Measurements from ENCODE around the gene IVL.

IVL gene

DNA sequence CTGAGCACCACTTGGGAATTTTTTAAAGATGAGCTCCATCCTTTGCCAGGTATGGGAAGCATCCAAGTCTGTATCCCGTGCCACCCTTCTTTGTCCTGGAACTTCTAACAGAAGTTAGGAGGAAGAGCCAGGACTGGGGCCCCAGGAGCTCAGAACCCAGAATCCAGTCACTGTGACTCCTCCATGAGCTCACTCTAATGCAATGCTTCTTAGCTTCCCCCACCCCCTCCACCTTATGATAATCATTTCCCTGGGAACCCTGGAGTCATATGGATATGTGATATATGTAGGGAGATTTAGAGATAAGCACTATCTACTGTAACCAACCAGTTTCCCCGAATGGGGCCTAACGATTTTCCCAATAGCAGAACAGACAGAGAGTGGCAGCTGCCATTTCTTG, 37.9 kb downstream of the IVL start:
- no peak for DNase-seq (ENCODE audit: extremely low read depth in 1 of 2, low read depth in 1 of 2)

DNA sequence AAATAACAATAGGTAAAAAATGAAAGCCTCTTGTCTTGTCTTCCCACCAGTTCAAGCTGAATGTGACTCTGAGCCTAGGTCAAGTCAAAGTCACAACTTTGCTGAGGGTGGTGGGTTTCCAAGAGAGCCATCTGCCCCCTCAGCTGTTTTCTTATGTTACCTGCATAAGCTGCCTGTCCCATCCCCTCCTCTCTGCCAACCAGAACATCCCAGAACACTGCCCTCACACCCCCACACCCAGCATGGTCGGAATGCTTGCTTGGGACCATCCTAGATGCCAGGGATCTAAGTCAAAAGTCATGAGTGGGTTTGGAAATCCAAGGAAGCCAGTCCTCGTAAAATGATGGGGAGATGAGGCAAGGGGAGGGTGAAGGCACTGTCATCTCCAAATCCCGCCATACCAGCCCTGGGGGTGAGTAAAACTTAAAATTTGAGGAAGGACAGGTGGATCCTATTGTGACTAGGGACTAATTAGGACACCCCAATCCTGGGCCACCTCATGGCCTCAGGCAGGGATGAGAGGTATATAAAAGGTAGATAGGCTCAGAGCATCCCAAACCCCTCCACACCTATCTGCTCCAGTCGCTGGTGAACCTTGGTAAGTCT, 38.4 kb downstream of the IVL start, which contains the start of gene SPRR5:
Gene SPRR5, plus strand, starts transcription at position 556 of the 606 bp plus-strand sequence. CDS start 1,349 bp downstream, outside the sequence.
- DNase-seq (ENCODE audit: extremely low read depth in 1 of 2, low read depth in 1 of 2) = no peak

DNA sequence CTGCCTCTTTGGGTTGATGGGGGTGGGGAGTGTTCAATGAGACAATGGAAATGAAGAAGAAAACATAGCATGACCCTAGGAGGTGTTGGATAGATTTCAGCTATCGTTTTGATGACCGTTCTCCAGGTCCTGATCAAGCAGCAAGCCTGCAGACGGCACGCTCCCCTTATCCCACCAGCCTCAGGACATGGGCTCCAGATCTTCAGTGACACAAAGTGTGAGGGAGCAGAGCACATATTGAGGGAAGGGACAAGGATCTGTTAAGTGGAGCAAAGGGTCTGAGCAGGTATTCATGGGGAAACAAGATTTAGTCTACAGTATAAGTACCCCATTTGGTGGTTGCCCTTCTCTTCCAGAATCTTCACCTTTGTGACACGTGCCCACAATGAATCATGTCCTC, 43.4 kb downstream of the IVL start:
- DNase-seq (ENCODE audit: extremely low read depth in 1 of 2, low read depth in 1 of 2) = no peak

DNA sequence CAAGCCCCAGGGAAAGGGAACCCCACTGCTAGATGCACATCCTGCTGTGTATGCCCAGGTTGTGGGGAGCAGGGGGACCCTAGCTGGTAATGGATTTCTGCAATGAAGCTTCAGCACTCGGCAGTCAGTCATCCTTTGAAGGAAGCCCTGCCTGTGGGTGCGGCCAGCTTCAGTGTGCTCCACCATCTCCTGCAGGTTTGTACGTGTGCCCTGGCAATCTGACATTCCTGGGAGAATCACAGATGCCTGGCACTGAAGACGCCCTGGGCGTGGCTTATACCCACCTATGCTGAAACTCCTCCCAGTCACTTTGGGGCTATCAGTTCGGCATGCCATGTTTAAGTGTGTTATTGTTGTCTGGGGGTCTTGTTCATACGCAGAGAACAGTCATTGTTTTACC, 45.4 kb downstream of the IVL start:
- DNase-seq (ENCODE audit: extremely low read depth in 1 of 2, low read depth in 1 of 2) = no peak

DNA sequence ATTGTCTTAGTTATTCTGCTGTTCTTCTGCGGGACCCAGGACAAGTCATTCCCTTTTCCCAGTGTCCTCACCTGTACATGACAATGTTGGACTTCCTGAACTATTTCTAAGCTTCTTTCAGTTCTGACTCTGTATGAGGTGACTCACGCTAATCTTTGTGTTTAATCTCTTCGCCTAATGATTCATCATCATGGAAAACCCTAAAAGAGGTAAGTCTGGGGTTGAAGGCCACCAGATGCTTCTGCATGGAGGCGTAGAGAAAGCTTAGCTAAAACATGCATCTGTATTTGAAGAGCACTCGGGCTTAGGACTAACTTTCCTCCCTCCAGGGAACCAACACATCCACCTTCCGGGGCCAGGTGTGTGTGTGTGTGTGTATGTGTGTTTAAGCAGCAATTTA, 46.1 kb downstream of the IVL start:
- DNase-seq (ENCODE audit: extremely low read depth in 1 of 2, low read depth in 1 of 2) = no peak

DNA sequence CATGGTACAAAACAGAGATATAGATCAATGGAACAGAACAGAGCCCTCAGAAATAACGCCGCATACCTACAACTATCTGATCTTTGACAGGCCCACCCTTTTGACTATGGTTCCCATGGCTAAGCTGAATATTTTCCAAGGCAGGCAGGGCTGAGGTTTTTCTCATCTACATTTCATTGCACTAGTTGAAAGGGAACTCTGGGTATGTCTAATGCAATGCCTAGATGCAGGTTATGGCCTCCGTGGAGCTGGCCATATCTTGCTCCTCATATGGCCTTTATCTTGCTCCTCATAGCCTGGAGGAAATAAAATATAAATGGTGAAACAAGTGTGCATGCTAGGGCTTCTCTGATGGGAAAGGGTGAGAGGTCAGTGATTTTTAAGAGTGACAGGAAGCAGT, 49.2 kb downstream of the IVL start:
- no peak for DNase-seq (ENCODE audit: extremely low read depth in 1 of 2, low read depth in 1 of 2)

DNA sequence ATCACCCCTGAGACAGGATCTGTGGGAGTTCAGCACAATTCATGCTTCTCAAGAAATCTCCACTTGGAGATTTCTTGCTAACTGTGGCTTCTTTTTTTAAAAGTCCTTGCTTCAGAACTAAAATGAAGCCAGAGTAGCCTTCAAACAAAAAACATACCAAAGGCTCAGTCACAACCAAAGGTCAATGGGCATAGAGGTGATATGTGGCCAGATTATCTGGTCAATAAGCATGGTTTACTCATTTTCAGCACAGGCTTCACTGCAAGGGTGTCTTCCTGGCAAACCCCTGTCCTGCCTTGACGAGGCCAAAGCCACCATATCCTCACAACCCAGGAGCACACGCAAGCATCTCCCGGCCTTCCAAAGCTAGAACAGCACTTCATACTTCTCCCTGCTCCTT, 50.9 kb downstream of the IVL start:
- DNase-seq (ENCODE audit: extremely low read depth in 1 of 2, low read depth in 1 of 2) = no peak

DNA sequence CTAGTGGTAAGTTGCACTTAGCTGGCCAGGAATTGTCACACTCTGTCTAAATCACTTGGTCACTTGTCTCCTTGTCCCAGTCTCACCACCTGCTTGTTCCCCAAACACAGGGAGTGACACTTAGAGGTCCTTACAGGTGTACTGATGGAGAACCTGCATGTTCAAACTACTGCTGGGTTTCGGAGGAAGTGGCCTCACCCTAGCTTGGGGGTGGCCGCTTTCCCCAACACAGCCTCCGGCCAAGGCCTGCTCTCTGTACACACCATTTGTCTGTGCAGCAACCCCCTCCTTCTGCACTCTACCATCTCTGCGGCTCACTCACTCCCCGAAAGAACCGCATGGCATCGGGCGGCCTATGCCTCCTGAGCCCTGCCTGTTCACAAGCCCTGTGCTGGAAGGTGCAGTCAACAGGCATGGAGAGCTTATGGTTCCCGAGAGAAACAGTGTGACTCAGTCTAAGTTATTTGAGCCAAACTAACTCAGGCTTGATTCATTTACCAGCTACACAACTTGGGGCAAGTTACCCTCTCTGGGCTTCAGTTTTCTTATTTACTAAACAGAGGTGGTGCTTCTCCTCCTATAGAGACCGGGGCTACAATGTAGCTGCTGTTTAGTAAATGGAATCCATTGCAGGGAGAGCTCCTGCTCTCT, 51.6 kb downstream of the IVL start:
- no peak for DNase-seq (ENCODE audit: extremely low read depth in 1 of 2, low read depth in 1 of 2)

DNA sequence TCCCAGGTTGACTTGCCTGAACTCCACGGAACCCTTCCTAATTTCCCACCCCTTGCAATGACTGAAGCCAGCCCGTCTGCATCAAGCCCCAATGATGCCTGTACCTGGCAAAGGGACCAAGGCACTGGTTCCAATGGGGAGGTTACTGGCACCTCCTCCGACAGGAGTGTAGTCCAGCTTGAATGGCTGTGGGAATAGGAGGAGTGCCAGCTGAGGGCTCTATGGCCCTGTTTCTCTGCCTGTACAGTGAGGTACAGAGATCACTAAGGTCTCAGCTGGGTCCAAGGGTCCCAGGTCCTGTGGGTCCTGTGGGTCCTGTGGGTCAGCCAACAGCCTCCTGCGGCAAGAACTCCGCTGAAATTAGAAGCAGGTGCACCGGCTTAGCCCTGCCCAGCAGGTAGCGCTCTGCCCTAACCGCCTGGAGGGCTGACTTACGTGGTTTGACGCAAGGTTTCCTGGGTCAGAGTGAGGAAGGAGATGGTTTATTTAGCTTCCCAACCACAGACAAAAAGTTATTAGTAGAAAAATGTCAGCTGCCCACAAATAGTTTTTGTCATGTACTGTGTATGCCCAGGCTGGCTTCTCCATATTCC, 52.2 kb downstream of the IVL start:
- DNase-seq (ENCODE audit: extremely low read depth in 1 of 2, low read depth in 1 of 2) = no peak

Data from stimulated activated CD8-positive, alpha-beta memory T cell treated with anti-CD3 and anti-CD28 coated beads, Interleukin-7, amount 100 ng/mL, for 48 hours (primary cell).